Neural cell (in vitro differentiated cells): ENCODE data around the gene CERS3.

Experiments
- CTCF ChIP-seq: fragments of 450-650 bp; IDR thresholded peaks from 2 replicates; pipeline ENCODE4 v1.5.1; 2014; ENCODE audit warnings: antibody characterized with exemption, mild to moderate bottlenecking, moderate library complexity; ENCODE audit not compliant: poor library complexity, severe bottlenecking
- EZH2 ChIP-seq: fragments of 200-600, 300-800 bp; shearing (Covaris generic), sonication (generic); IDR thresholded peaks from 2 replicates; pipeline ENCODE4 v1.6.1; 2014; ENCODE audit warnings: antibody characterized with exemption, low read length, borderline replicate concordance, mild to moderate bottlenecking; ENCODE audit not compliant: insufficient read depth, poor library complexity, severe bottlenecking
- MXI1 ChIP-seq: fragments of 450-650 bp; conservative IDR thresholded peaks from 2 replicates; pipeline ENCODE4 v1.6.1; 2014; ENCODE audit warnings: antibody characterized with exemption, mild to moderate bottlenecking; ENCODE audit not compliant: poor library complexity, severe bottlenecking
- POLR2AphosphoS5 ChIP-seq: IDR thresholded peaks from 2 replicates; pipeline ENCODE4 v1.6.1; 2012
- RAD21 ChIP-seq: fragments of 450-650 bp; conservative IDR thresholded peaks from 2 replicates; pipeline ENCODE4 v1.6.1; 2014; ENCODE audit warnings: antibody characterized with exemption, mild to moderate bottlenecking, moderate library complexity
- TAF1 ChIP-seq: IDR thresholded peaks from 2 replicates; pipeline ENCODE4 v1.6.1; 2012; ENCODE audit warnings: low read depth

DNA sequence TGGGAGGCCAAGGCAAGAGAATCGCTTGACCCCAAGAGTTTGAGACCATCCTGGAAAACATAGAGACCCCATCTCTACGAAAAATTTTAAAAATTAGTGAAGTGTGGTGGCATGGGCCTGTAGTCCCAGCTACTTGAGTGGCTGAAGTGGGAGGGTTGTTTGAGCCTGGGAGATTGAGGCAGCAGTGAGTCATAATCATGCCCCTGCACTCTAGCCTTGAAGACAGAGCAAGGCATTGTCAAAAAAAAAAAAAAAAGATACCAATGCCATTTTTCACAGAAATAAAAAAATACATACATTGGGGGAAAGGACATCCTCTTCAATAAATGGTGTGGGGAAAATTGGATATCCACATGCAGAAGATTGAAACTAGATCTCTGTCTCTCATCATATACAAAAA is 74.6 kb downstream of the CERS3 start:
- TF ChIP-seq CTCF (no peak), RAD21 (no peak), MXI1 (no peak), TAF1 (no peak), POLR2AphosphoS5 (no peak), EZH2 (no peak)
